ENCODE data around the gene TAX1BP1. TPM values are rescaled to one million over a fixed set of nuclear protein-coding genes. Genes with fewer than 3 reads are reported as not detected.
"Not testable (repeated sequence)": the region's sequence is repeated elsewhere in the genome, so short reads cannot be mapped to it uniquely, and the experiment has no call there.

TAX1BP1 gene
- total RNA-seq, 1 experiment from 2014 or later = 130 TPM

GRCh38 chr7:27840760-27841364 lies 100.9 kb downstream of the TAX1BP1 start:
- DNase-seq (ENCODE audit: extremely low read depth, low read depth) = no peak

GRCh38 chr7:27842094-27842692 lies 102.2 kb downstream of the TAX1BP1 start:
- DNase-seq (ENCODE audit: extremely low read depth, low read depth) = no peak

GRCh38 chr7:27842851-27843250 lies 102.9 kb downstream of the TAX1BP1 start:
- DNase-seq (ENCODE audit: extremely low read depth, low read depth) = no peak

DNA sequence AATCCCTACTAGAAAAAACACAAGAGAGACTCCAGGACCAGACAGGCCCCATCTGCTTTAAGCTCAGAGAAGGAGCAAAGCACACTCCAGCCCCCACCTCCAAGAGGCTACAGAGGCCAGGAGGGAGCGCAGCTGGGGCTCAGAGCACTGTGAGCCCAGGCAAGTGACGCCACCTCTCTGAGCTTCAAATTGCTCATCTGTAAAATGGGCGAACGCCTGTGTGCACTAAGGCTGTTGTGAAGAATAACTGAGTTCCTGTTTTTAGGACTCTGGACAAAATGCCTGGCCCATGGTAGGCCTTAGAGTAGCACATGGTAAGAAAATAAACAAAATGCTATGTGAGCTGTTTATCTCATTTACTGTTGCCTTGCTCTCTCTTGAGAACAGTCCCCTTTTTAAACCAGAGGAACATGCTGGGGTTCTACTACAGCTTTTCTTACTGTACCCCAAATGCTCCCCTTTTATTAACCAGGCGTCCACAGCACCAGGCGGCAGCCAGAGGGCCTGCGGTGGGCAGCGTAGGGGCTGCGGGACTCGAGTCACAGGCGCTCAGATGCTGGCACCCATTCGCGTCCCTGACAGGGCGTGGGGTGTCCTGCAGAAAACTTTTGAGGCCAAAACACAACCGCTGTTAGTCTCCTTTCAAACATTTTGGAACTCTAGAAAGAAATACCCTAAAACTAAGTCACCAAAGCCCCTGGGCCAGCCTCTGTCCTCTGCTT lies 103.8 kb downstream of the TAX1BP1 start:
- DNase-seq (ENCODE audit: extremely low read depth, low read depth) = no peak

DNA sequence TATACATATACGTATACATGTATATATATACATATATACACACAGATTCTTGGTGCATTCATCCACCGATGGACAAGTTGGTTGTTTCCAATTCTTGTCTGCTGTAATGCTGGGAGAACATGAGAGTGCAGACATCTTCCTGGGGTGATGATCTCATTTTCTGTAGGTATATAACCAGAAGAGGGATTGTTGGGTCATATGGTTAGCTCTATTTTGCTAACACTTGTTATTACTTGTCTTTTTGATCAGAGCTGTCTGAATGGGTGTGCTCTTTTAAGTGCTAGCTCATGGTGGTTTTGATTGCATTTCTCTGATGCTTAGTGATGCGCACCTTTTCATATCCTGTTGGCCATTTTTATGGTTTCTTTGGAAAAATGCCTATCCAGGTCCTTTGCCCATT lies 106.4 kb downstream of the TAX1BP1 start:
- no peak for DNase-seq (ENCODE audit: extremely low read depth, low read depth)

DNA sequence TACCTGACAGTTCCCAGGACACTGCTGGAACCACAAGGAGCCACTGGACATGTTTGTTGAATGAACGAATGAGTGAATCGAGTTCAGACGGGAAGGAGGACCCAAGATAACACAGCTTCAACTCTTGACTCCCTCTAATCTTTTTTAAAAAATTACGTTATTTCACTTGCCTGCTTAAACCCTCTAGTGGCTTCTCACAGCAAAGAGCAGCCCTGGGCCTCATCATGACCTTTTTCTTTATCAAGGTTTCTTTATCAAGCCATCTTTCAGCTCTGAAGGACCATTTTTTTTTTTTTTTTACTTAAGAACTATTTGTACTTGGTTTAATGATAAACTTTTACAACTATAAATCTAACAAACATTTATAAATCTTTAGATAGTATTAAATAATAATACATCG lies 110.6 kb downstream of the TAX1BP1 start:
- DNase-seq (ENCODE audit: extremely low read depth, low read depth) = no peak

DNA sequence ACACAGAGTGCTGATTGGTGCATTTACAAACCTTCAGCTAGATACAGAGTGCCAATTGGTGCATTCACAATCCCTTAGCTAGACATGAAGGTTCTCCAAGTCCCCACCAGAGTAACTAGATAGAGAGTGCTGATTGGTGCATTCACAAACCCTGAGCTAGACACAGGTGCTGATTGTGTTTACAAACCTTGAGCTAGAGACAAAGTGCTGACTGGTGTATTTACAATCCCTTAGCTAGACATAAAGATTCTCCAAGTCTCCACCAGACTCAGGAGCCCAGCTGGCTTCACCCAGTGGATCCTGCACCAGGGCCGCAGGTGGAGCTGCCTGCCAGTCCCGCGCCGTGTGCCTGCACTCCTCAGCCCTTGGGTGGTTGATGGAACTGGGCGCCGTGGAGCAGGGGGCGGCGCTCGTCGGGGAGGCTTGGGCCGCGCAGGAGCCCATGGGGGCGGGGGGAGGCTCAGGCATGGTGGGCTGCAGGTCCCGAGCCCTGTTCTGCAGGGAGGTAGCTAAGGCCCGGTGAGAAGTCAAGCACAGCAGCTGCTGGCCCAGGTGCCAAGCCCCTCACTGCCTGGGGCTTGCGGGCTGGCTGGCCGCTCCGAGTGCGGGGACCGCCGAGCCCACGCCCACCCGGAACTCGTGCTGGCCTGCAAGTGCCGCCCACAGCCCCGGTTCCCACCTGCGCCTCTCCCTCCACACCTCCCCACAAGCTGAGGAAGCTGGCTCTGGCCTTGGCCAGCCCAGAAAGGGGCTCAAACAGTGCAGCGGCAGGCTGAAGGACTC lies 116.9 kb downstream of the TAX1BP1 start:
- DNase-seq (ENCODE audit: extremely low read depth, low read depth) = not testable (repeated sequence)

DNA sequence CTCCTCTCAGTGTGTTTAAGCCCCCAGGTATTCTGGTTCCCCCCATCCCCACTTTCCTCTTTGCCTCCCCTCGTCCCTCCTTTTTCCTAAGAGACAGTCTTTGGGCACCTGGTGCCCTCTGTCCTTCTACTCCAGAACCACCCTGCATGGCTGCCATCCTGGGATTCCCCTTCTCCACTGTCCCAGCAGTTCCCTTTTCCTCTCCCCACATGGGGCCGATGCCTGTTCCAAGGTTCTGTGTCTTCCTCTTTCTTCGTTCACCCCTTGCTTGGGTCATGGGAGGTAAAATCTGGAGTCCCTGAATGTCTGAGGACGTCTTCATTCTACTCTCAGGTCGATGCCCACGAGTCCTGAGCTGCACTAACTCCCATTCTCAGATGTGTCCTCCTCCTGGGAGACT lies 120.8 kb downstream of the TAX1BP1 start:
- no peak for DNase-seq (ENCODE audit: extremely low read depth, low read depth)

DNA sequence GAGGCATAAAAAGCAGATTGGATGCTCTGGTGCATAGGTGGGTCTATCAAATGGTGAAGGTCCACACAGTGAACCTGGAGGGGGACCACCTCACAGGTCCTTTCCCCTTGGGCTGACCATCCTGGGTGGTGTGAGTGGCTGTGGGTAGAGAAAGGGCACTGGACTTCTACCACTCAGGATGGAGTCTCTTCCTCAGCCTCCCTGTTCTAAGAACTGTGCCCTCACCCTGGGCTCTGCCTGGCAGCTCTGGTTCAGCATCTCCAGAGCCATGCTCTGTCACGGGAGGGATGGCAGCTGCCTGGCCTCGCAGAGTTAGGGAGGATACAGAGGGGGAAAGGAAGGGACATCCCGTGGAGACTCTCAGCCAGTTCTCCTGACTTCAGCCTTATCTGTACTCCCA lies 121.8 kb downstream of the TAX1BP1 start:
- no peak for DNase-seq (ENCODE audit: extremely low read depth, low read depth)

GRCh38 chr7:27863880-27864279 lies 123.9 kb downstream of the TAX1BP1 start:
- no peak for DNase-seq (ENCODE audit: extremely low read depth, low read depth)

GRCh38 chr7:27866256-27866655 lies 126.3 kb downstream of the TAX1BP1 start:
- no peak for DNase-seq (ENCODE audit: extremely low read depth, low read depth)

DNA sequence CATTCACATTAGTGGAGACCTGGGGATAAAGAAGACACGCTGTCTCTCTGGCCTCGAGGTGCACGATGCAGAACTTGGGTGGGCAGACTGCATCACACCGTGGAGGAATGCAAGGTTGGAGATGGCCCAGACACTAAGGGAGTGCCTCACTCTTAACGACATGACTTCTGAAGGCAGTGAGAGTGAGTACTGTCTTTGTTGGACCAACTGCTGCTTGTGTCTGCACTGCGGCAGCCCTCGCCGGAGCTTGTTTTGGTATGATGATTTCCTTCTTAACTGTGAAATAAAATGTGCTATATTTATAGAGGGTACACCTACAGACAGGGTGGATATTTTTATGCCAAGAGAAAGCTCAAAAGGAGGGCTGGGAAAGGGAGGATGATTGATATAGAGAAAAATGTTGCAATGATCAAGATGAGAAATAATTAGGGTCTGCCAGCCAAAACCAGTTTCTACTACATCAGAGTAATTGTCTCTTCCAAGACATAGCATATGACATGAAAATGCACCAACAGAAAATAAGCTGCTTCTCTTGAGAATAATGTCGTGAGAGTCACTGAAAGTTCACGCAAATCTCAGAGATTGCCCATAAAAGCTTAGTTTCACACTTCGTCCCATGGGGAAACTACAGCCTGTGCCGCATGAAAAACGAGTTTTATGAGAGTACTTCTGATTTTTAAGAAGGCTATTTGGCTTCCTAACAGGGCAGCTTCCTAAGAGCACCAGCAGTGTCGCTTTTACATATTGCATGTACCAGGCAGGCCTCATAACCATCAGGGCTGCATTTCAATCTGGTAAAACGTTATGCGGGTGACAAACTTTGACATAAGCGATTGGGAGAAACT lies 127.1 kb downstream of the TAX1BP1 start:
- no peak for DNase-seq (ENCODE audit: extremely low read depth, low read depth)

GRCh38 chr7:27868131-27868550 lies 128.2 kb downstream of the TAX1BP1 start:
- DNase-seq (ENCODE audit: extremely low read depth, low read depth) = no peak

DNA sequence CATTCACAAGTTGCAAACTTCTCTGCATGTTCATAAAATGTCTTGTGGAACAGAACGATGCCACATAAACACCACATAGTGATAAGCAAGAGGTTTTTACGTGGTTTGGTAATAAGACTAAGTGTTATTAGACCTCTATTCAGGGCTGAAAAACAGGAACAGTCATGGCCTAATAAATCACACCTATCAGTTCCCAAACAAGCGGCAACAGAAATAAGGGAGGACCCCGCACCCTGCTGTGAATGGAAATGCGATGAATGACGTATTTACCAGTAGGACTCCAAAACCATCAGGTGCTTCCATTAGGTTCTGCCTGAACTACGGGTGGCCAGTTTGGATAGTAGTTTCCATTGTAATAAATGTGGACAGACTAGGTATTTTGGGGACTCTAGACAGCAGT lies 129.1 kb downstream of the TAX1BP1 start:
- no peak for DNase-seq (ENCODE audit: extremely low read depth, low read depth)

DNA sequence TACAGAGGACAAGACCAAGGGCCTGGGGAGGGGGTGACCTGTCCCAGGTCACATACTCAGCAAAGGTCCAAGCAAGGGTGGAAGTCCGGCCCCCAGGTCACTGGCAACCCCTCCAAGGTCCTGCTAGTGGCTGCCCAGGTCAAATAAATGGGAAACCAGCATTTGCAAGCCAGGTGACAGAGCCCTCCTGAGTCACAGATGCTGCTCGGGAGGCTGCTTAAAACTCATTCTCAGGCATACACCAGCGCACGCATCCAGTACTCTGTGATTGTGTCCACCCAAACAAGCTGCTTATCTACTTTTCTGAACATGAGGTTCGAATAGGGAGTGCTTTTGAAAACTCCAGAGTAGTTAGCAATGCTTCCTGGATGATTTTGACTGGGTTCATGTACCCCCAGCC lies 130.6 kb downstream of the TAX1BP1 start:
- no peak for DNase-seq (ENCODE audit: extremely low read depth, low read depth)

DNA sequence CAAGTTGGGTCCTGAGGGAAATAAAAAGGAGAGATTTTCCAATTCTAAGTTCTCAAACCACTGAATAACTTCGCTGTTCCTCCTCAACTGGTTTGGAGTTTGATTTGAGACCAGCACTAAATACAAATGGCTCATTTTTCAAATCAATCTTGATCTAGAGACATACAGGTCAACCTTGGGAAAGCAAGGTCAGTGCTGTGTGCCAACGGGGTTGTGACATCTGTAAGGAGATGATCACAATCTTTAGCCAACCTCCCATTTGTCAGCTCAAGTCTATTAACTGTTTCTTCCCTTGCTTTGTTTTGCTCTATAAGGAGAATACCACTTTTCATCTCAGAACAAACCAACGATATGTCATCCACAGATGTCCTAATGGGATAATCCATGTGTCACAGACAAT lies 131.1 kb downstream of the TAX1BP1 start:
- no peak for DNase-seq (ENCODE audit: extremely low read depth, low read depth)

DNA sequence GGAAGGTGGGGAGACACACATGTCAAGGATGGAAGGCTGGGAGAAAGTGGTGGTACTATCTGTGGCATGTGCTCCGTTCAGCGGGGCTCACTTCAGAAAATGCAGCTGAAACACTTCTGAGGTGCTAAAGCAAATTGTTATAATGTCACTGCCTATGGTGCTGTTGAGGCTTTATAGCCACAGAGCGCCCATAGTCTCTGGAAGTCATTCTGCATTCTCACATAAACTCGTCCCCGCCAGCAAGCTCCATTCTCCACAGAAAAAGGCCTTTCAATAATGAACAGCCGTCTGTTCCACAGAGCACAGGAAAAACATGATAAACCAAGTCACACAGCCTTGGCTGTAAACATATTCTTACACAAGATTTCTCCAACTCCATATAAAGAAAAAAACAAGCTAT lies 131.9 kb downstream of the TAX1BP1 start:
- DNase-seq (ENCODE audit: extremely low read depth, low read depth) = no peak

DNA sequence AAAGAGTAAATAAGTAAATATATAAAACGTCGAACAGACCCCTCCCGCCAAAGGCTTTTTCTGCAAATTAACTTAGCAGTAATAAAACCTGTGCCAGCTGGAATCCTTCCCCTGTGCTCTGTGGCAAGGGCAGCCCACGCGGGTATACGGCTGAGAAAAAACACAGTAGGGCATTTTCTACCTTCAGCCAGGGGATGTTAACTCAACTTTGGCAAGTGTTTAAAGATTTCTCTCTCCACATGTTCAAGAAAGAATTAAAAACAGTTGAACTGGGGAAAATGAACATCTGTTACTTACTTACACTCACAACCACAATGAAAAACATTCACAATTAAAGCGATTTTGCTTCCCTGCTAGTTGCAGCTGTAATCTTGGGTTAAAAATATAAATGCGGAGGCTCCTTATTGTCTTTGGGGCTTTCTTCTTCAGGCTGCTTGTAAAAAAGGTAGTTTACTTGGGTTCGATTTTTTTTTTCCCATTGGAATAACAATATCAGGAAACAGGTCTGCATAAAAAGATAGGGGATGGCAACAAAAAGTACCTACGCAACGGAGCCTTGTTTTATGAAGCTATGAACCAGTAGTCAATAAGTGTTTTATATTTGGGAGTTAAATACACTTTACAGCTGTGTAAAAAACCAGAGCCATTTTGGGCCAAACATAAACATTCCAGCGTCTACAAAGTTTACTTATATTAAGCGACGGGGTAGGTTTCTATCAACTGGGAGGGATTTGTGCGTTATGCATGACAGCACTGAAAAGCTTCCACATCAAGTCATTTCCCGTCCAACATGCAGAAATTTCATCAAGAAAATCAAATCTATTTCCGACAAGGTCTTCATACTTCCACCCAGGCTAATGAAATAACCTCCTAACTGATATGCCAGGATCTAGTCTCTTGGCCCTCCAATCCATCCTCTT lies 132.7 kb downstream of the TAX1BP1 start:
- no peak for DNase-seq (ENCODE audit: extremely low read depth, low read depth)

Data from NCI-H460 (cell line).